HL-60/S4 treated with retinoic acid at 250 ng/mL for 4 days and 3 days (cell line): ENCODE measurements around the gene TFDP1.
"Not testable (repeated sequence)": the region's sequence is repeated elsewhere in the genome, so short reads cannot be mapped to it uniquely, and the experiment has no call there.

Experiments used
- in situ Hi-C: fragments of 300-500 bp; cut with MboI; formaldehyde crosslinking; loops from 2 replicates; pipeline ENCODE4 v1.7.0; 2022; ENCODE audit warnings: low sequenced_read_pairs

Gene TFDP1

GRCh38 chr13:113594066-113594821 is 9.7 kb downstream of the TFDP1 start:
- in situ Hi-C loops = not testable (repeated sequence)

DNA sequence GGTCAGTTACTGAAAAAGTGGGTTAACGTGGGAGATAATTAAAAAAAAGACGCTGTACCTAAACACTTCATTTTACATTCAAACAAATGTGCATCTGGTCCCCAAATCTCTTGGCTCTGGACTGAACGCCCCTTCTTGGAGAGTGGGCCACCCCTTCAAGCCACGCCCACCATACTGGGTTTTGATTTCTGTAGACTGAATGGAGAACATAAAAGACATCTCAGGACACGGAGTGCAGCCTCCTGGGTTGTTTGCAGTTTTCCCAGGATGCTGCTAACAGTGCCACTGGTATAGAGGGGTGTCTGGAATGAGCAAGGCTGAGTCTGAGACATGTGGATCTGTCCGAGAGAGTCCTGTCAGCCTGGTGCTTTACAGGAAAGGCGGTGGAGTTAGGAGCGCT is 10.6 kb downstream of the TFDP1 start:
- in situ Hi-C loops = no loop called here

DNA sequence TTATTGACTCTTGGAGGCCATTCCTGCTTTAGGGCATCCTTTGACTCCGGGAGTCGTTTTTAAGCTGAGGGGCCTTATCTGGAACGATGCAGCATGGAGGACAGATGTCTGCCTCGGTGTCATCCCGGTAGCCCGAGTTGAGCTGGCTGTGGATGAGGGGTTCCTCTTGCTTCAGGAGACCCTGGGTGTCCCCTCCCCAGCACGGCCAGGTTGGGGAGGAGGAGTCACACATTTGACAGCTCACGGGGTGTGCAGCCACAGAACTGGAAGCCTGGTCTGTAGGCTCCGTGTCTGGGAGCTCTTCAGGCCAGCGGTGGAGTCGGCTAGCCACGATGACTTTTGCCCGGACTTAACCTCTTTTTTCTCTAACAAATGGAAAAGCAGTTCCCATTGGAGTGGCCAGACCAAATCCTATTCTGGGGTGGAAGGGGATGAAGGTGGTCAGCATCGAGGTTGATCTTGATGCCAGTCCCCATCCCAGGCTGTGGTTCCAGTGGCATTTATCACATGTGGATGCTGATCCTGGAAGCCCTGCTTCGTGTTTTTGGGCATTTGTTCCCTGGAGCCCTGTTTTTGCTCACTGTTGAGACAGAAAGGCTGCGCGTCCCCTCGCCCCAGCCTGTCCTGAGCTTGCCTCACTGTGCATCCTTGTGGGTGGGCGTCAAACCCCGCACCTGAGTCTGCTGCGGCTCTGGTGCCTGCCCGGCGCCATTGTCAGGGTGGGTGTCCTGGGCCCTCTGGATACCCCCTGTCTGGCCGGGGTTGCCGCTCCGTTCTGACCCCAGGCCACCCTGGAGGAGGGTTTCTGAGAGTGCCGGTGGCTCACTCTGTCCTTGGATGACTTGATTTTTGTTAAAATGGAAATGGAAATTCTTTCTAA is 12.0 kb downstream of the TFDP1 start:
- in situ Hi-C loops = no loop called here

DNA sequence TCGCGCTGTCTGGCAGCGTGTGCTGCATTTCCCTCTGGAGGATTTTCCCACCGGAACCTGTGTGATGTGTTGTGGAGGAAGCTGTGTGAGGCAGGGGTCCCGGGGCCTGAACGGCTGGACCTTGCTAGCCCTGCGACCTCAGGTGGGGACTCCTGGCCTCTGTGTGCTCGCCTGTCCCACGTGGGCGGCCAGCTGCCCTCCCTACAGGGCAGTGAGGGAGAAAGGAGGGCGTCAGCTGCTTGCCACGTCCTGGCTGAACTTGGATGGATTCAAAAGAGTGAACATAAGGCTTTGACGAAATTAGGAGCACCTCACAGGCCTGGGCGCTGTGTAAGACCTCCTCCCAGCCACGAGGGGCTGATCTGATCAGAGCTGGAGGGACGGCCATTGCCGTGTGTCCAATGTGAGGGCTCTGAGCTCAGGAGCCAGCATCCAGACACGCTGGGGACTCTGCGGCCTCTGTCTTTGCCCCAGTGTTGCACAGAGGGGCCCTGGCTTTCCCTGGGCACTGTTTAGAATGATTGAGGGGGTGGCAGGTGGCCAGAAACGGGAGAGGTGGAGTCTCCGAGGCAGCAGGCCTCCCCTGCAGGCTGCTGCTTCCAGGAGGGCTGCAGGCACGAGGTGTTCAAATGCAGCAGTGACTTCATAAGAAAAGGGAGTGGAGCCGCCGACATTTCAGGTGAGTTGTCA is 13.0 kb downstream of the TFDP1 start:
- in situ Hi-C loops = no loop called here

DNA sequence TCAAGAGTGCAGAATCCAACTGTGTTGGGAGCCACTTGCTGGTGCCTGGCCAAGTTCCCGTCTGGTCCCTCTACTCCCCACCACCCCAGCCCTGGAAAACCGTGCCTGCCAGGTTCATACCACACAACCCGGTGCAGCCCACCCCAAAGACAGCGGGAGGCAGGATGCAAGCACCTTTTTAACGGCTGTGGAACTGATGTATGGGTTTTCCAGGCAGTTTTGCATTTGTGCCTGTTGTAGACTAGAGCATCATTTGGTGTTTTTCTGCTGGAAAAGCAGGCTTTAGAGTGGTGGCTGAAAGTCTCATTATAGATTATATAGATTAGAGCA is 13.5 kb downstream of the TFDP1 start:
- in situ Hi-C loops = no loop called here

DNA sequence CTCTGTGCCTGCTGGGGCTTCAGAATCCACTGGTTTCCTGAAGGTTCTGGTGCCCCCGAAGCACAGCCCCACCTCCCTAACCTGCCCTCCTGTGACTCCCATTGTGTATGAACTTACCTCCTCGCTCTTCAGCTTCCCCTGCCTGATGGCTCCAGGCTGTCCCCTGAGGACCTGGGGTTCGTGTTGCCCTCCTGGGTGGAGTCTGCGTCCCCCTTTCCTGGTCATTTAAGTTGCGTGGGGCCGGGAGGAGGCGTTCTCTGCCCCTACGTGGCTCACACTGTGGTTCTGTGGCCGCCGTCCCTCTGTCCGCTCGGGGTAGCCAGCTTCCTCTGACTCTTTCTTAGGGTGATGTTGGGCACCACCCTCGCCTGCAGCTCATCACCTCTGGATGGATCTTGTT is 13.9 kb downstream of the TFDP1 start:
- in situ Hi-C loops = no loop called here

DNA sequence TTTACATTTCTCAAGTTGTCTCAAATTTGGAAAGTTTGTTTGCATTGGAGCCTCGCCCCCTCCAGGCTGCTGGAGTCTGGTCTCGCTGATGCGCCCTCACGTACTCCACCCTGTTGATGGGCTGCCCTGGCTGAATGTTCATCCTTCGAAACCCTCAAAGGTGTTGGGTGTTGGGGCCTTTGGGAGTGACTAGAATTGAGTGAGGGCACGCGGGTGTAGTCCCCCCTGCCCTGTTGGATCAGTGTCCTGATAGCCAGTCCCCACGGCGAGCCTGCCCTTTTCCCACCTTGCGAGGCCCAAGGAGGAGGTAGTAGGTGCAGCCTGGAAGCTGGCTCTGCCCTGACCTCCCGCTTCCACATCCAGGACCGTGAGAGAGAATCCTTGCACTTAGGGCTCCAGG is 14.8 kb downstream of the TFDP1 start:
- in situ Hi-C loops = no loop called here

- in situ Hi-C loops = no loop called here
These were observed 16.9 kb downstream of the TFDP1 start for GRCh38 chr13:113601166-113602070.

GRCh38 chr13:113602291-113602988 is 17.9 kb downstream of the TFDP1 start:
- in situ Hi-C loops = no loop called here

- in situ Hi-C loops = no loop called here
These were observed 18.7 kb downstream of the TFDP1 start for GRCh38 chr13:113603116-113603710.

GRCh38 chr13:113604186-113604585 is 19.6 kb downstream of the TFDP1 start:
- in situ Hi-C loops = no loop called here

GRCh38 chr13:113605461-113605860 is 20.9 kb downstream of the TFDP1 start:
- in situ Hi-C loops = no loop called here

GRCh38 chr13:113605866-113606438 is 21.4 kb downstream of the TFDP1 start:
- in situ Hi-C loops = no loop called here

- in situ Hi-C loops = no loop called here
These were observed 22.7 kb downstream of the TFDP1 start for GRCh38 chr13:113607056-113607888.

DNA sequence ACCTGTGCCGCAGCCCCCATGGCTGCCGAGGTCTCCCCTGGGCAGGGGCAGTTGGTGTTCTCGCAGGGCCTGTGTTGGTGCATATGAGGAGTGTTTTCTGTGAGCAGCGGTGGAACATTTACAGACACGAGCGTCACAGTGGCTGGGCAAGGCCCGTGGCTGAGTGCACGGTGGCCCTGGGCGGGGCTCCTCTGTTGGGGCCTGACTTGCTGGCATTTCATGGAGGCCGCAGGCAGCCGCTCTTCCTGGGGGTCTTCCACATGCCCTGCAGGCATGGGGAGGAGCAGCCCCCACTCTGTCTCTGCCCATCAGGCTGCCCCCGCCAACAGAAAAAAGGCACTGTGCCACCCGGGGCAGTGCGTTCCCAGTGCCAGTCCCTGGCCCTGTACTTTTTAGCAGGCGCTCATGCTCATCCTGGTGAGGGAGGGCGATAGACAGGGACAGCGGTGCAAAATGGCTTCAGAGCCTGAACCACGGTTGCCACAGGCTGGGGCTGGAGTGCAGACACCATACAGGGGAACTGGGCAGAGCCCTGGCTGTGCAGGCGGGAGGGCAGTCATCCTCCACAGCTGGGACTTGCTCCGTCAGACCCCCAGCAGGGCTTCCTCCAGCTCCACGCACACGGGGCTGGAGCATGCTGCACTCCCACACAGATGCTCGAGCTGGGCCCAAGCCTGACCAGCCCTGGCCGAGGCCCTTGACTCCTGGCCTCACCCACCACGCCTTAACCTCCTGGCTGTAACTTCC is 23.5 kb downstream of the TFDP1 start:
- in situ Hi-C loops = no loop called here

- in situ Hi-C loops = no loop called here
These were observed 24.5 kb downstream of the TFDP1 start for GRCh38 chr13:113608967-113609533.

DNA sequence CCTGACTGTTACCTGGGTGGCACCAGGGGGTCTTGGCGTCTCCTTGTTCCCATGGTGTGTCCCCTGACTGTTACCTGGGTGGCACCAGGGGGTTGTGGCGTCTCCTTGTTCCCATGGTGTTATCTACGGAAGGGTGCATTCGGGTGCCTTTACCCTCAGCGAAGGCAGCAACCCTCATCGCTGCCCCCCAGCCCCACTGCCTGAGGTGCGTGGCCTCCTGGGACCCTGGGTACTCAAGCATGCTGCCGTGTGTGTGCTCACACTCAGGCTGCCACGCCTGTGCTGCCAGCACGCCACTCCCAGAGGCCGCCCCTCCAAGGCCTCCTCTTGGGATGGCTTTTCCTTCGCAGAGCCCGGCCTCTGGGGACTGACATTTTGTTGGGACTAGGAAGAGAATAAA is 25.1 kb downstream of the TFDP1 start:
- in situ Hi-C loops = no loop called here
